GM12878 (cell line): Measurements from ENCODE around the gene PITPNC1. TPM values are rescaled to one million over a fixed set of nuclear protein-coding genes. Genes with fewer than 3 reads are reported as not detected.

Experiments used
- ATAC-seq: fragments of 200-7000 bp; cut with Tn5 transposase; 3 replicates; pipeline ENCODE4 v1.9.1; 2020; ENCODE audit warnings: mild to moderate bottlenecking, moderate library complexity
- BruUV-seq: library from RNA; stranded (reverse); fragments of 400-500 nt; replicated peaks from 2 replicates; lab custom pipeline; 2021; lab: Mats Ljungman, UMichigan
- CTCF ChIA-PET: fragments of 300-600 bp; sonication (Branson Sonifier 250); formaldehyde crosslinking; extraction: SDS; loops from one replicate; lab custom pipeline; 2021; ENCODE audit warnings: inconsistent platforms; lab: Yijun Ruan, JAX
- POLR2A ChIA-PET: fragments of 350-600 bp; formaldehyde crosslinking; extraction: SDS; loops from one replicate; lab custom pipeline; 2021; ENCODE audit warnings: inconsistent platforms; lab: Charles Lee
- RAD21 ChIA-PET: fragments of 300-600 bp; sonication (Branson Sonifier 250); formaldehyde crosslinking; loops from one replicate; lab custom pipeline; 2023; ENCODE audit warnings: antibody characterized with exemption; ENCODE audit not compliant: unreplicated experiment; lab: Charles Lee
- SMC1A ChIA-PET: fragments of 300-600 bp; sonication (Branson Sonifier 250); formaldehyde crosslinking; loops from one replicate; lab custom pipeline; 2023; ENCODE audit not compliant: unreplicated experiment, uncharacterized antibody; lab: Charles Lee
- DNase-seq: peaks from one replicate; pipeline ENCODE4 v3.0.0-alpha.2; 2011; ENCODE audit warnings: low read depth, low spot score
- FAIRE-seq: peaks from 3 replicates; lab custom pipeline; 2011; peaks lifted over from hg19 to GRCh38; lab: Jason Lieb, UNC
- H2AFZ ChIP-seq: 2 replicates; pipeline ENCODE4 v1.6.0; 2011; ENCODE audit warnings: low read depth, low read length, control low read depth; ENCODE audit not compliant: control insufficient read depth
- H3K27ac ChIP-seq: 2 replicates; pipeline ENCODE4 v1.5.1; 2011; ENCODE audit warnings: control low read depth; ENCODE audit not compliant: control insufficient read depth, insufficient read depth
- H3K27me3 ChIP-seq, 2 experiments: replicated peaks in 1 of 2; 2 replicates each; pipeline versions ENCODE4 v1.6.0 to v1.6.1; 2011; ENCODE audit warnings: low read length in 1 of 2; ENCODE audit not compliant: control insufficient read depth in 2 of 2, insufficient read depth in 2 of 2
- H3K36me3 ChIP-seq, 2 experiments: 2 replicates each; pipeline ENCODE4 v1.5.1; 2011; ENCODE audit warnings: low read length in 1 of 2; ENCODE audit not compliant: control insufficient read depth in 2 of 2, insufficient read depth in 2 of 2
- H3K4me1 ChIP-seq: 2 replicates; pipeline ENCODE4 v1.6.1; 2011; ENCODE audit warnings: mild to moderate bottlenecking, low read length, moderate library complexity, mixed read lengths; ENCODE audit not compliant: control insufficient read depth, insufficient read depth
- H3K4me2 ChIP-seq: 2 replicates; pipeline ENCODE4 v1.6.0; 2011; ENCODE audit warnings: control low read depth; ENCODE audit not compliant: control insufficient read depth, insufficient read depth
- H3K4me3 ChIP-seq: fragments of 200-600 bp; sonication (generic); 2 replicates; pipeline ENCODE4 v1.5.1; 2016
- H3K79me2 ChIP-seq: 2 replicates; pipeline ENCODE4 v1.6.0; 2011; ENCODE audit warnings: low read length; ENCODE audit not compliant: control insufficient read depth, insufficient read depth
- H3K9ac ChIP-seq: 2 replicates; pipeline ENCODE4 v1.8.0; 2011; ENCODE audit warnings: low read length, control low read depth, mixed read lengths; ENCODE audit not compliant: control insufficient read depth, insufficient read depth
- H3K9me3 ChIP-seq: replicated peaks from 3 replicates; pipeline ENCODE4 v1.5.1; 2011; ENCODE audit warnings: mild to moderate bottlenecking, low read length; ENCODE audit not compliant: control insufficient read depth, insufficient read depth
- H4K20me1 ChIP-seq: 2 replicates; pipeline ENCODE4 v1.6.0; 2011; ENCODE audit not compliant: control insufficient read depth, insufficient read depth
- ASH2L ChIP-seq: fragments of 300-600, 200-600 bp; sonication (generic); IDR thresholded peaks from 2 replicates; pipeline ENCODE4 v1.6.1; 2017; ENCODE audit warnings: low read depth, mild to moderate bottlenecking, borderline replicate concordance
- CHD4 ChIP-seq: fragments of 200-600 bp; sonication (generic); IDR thresholded peaks from 2 replicates; pipeline ENCODE4 v1.6.1; 2016; ENCODE audit warnings: mild to moderate bottlenecking
- EZH2 ChIP-seq: IDR thresholded peaks from 2 replicates; pipeline ENCODE4 v1.6.1; 2012; ENCODE audit warnings: low read depth, mild to moderate bottlenecking, control low read depth, inconsistent platforms, low read length, borderline replicate concordance; ENCODE audit not compliant: control insufficient read depth
- MEF2B ChIP-seq: fragments of 450-650 bp; IDR thresholded peaks from 2 replicates; pipeline ENCODE4 v1.6.1; 2018; ENCODE audit warnings: mild to moderate bottlenecking, moderate library complexity; ENCODE audit not compliant: partially characterized antibody, poor library complexity, severe bottlenecking
- MTA2 ChIP-seq: fragments of 450-650 bp; IDR thresholded peaks from 2 replicates; pipeline ENCODE4 v1.6.1; 2016; ENCODE audit warnings: low read depth, mild to moderate bottlenecking, moderate library complexity
- MTA3 ChIP-seq: IDR thresholded peaks from 2 replicates; pipeline ENCODE4 v1.6.1; 2012; ENCODE audit warnings: low read length, inconsistent platforms, borderline replicate concordance
- MXI1 ChIP-seq: fragments of 150-350 bp; IDR thresholded peaks from 2 replicates; pipeline ENCODE4 v1.6.1; 2011; ENCODE audit warnings: low read depth, mild to moderate bottlenecking, inconsistent platforms, low read length, improper control_type of control experiment
- NFYB ChIP-seq: IDR thresholded peaks from 2 replicates; pipeline ENCODE4 v1.6.1; 2011; ENCODE audit warnings: low read depth, mild to moderate bottlenecking, low read length, improper control_type of control experiment, moderate library complexity; ENCODE audit not compliant: insufficient read depth
- RB1 ChIP-seq: fragments of 450-650 bp; formaldehyde crosslinking; IDR thresholded peaks from 2 replicates; pipeline ENCODE4 v1.6.1; 2017; ENCODE audit warnings: mild to moderate bottlenecking, borderline replicate concordance
- RFX5 ChIP-seq: IDR thresholded peaks from 2 replicates; pipeline ENCODE4 v1.6.1; 2011; ENCODE audit warnings: low read depth, low read length, improper control_type of control experiment
- SIX5 ChIP-seq: IDR thresholded peaks from 2 replicates; pipeline ENCODE4 v1.6.1; 2011; ENCODE audit warnings: mild to moderate bottlenecking, low read depth, low read length, moderate library complexity; ENCODE audit not compliant: severe bottlenecking
- SP1 ChIP-seq: IDR thresholded peaks from one replicate; pipeline ENCODE4 v1.6.1; 2011; ENCODE audit warnings: low read depth, low read length
- SREBF1 ChIP-seq: IDR thresholded peaks from 2 replicates; pipeline ENCODE4 v1.6.1; 2012; ENCODE audit warnings: mild to moderate bottlenecking, low read length
- SUZ12 ChIP-seq: fragments of 200-600 bp; sonication (generic); IDR thresholded peaks from one replicate; pipeline ENCODE4 v1.6.1; 2018; ENCODE audit warnings: antibody characterized with exemption, mild to moderate bottlenecking; ENCODE audit not compliant: unreplicated experiment
- TCF3 ChIP-seq: IDR thresholded peaks from 2 replicates; pipeline ENCODE4 v1.6.1; 2012; ENCODE audit warnings: low read depth, mild to moderate bottlenecking, low read length, borderline replicate concordance; ENCODE audit not compliant: insufficient read depth
- ZBED1 ChIP-seq: IDR thresholded peaks from 2 replicates; pipeline ENCODE4 v1.6.1; 2016; ENCODE audit warnings: borderline replicate concordance
- WGBS: methylation state at CpG from one replicate; pipeline ENCODE4 v1.1.6; 2016; ENCODE audit warnings: low lambda C conversion rate; ENCODE audit not compliant: insufficient replicate concordance, insufficient coverage; ENCODE audit errors: missing lambda C conversion rate; 5-methylcytosine and 5-hydroxymethylcytosine counted together
- in situ Hi-C: fragments of 300-500 bp; cut with MboI; formaldehyde crosslinking; loops from 9 replicates; pipeline ENCODE4 v1.14.3; 2018; ENCODE audit warnings: mixed read lengths
- intact Hi-C: fragments of 100-400 bp; cut with micrococcal nuclease; formaldehyde crosslinking; loops from one replicate; pipeline ENCODE4 v1.14.2; 2022; ENCODE audit not compliant: unreplicated experiment
- polyA plus RNA-seq, 11 experiments: library from polyadenylated mRNA; depleted of rRNA in 4 of 11; unstranded in 6 of 11; stranded (reverse) in 5 of 11; fragments of >200 nt; fragmentation: Nextera tagmentation in 4 of 11; fragmentation: Illumina TruSeq in 1 of 11; extraction: Ambion mirVana in 4 of 11; extraction: Trizol in 1 of 11; gene quantifications; 1 replicate in 1 of 11; 2 replicates in 10 of 11; pipeline versions ENCODE4 v1.2.1 to v1.2.3, GENCODE V29; 2011 to 2016; ENCODE audit warnings: inconsistent platforms in 2 of 11, missing spikeins in 2 of 11, low read depth in 1 of 11
- total RNA-seq, 4 experiments: library from RNA; depleted of rRNA in 3 of 4; stranded (reverse); fragments of >200 nt in 3 of 4; fragmentation: Illumina TruSeq in 1 of 4; extraction: Trizol in 1 of 4; gene quantifications; 2 replicates each; pipeline versions ENCODE4 v1.2.1 to v1.2.3, GENCODE V29; 2013 to 2021
- TF ChIP-seq, protein P1 (sequence below): fragments of 450-650 bp; IDR thresholded peaks from 2 replicates; pipeline ENCODE4 v1.6.1; 2017; ENCODE audit warnings: borderline replicate concordance
- TF ChIP-seq, protein P2 (sequence below): IDR thresholded peaks from 2 replicates; pipeline ENCODE4 v1.6.1; 2011; ENCODE audit warnings: mild to moderate bottlenecking, low read depth, low read length, moderate library complexity; ENCODE audit not compliant: insufficient replicate concordance
- TF ChIP-seq, protein P3 (sequence below): IDR thresholded peaks from 2 replicates; pipeline ENCODE4 v1.6.1; 2012; ENCODE audit warnings: low read depth, low read length, improper control_type of control experiment
- TF ChIP-seq, protein P4 (sequence below): IDR thresholded peaks from 2 replicates; pipeline ENCODE4 v1.6.1; 2012; ENCODE audit warnings: low read length, inconsistent platforms

The PITPNC1 gene
- total and polyA plus RNA-seq, 10 of the 15 experiments (the other 5 are each of a cell fraction or from before 2014, with no cell fraction given): 12.2 to 62.4 (median 47.3) TPM

DNA sequence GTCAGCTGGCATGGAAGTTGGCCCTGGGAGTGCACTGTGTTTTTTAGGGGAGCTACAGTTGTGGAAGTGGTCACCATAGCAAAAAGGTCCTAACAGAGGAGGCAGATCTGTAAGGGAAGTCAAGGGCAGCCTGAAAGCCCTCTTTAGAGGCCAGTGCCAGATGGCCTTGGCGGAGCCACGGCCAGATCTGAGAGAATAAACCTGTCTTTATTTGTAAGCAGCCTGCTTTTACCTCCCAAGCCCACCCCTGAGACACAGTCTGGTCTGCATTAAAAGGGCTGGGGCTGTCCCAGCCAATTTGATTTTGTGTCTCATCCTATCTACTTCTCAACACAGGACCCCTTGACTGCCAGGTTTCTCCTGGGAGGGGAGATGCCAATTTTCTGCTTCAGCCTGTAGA, 289.6 kb downstream of the PITPNC1 start (continued):
- TF ChIP-seq, protein P1, sequence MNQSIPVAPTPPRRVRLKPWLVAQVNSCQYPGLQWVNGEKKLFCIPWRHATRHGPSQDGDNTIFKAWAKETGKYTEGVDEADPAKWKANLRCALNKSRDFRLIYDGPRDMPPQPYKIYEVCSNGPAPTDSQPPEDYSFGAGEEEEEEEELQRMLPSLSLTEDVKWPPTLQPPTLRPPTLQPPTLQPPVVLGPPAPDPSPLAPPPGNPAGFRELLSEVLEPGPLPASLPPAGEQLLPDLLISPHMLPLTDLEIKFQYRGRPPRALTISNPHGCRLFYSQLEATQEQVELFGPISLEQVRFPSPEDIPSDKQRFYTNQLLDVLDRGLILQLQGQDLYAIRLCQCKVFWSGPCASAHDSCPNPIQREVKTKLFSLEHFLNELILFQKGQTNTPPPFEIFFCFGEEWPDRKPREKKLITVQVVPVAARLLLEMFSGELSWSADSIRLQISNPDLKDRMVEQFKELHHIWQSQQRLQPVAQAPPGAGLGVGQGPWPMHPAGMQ: no peak
- TF ChIP-seq, protein P2, sequence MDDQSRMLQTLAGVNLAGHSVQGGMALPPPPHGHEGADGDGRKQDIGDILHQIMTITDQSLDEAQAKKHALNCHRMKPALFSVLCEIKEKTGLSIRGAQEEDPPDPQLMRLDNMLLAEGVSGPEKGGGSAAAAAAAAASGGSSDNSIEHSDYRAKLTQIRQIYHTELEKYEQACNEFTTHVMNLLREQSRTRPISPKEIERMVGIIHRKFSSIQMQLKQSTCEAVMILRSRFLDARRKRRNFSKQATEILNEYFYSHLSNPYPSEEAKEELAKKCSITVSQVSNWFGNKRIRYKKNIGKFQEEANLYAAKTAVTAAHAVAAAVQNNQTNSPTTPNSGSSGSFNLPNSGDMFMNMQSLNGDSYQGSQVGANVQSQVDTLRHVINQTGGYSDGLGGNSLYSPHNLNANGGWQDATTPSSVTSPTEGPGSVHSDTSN: no peak
- TF ChIP-seq TCF3: no peak
- TF ChIP-seq ZBED1: no peak
- TF ChIP-seq RFX5: no peak
- TF ChIP-seq EZH2: no peak
- no peak for TF ChIP-seq SIX5

DNA sequence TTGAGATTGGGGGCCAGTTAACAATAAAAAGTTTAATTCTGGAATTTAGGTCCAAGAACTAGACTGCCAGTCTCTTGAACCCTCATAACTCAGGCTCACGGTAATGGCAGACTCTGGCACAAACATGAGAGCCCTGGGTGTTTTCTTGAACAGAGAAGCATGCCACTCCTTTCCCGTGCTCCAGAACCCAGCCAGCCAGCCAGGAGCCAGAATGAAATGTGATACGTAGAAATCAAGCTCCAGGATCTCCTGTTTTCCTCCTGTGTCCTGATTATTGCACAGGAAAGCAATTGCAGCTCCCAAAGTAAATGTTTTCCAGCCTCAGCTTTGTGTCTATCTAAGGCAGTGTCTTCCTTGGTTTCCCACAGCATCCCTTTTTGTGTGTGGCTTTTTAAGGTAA, 294.4 kb downstream of the PITPNC1 start:
- H3K4me2 ChIP-seq: no peak overlapping the region
- CTCF ChIA-PET: no interaction called here
- RAD21 ChIA-PET: interaction anchor here (1.0 kb wide), 1 partner anchor 297 kb away, joined by 3 read pairs; no protein-coding TSS in a partner anchor
- ATAC-seq: no peak
- no peak overlapping the region for H3K9ac ChIP-seq
- H4K20me1 ChIP-seq: no peaks in the 10 kb centered on the region
- BruUV-seq: no TSS peak
- no peaks in the 10 kb centered on the region for H3K79me2 ChIP-seq
- H2AFZ ChIP-seq: no peak overlapping the region
- H3K36me3 ChIP-seq: peaks cover 4 to 11% of the 10 kb centered on the region in 2 experiments
- intact Hi-C loops: no loop called here
- peaks cover 7% of the 10 kb centered on the region; the same call in 1 of the 2 replicates for H3K4me1 ChIP-seq
- no peak overlapping the region for H3K27ac ChIP-seq
- H3K27me3 ChIP-seq: no peaks in the 10 kb centered on the region
- H3K9me3 ChIP-seq: no peaks in the 10 kb centered on the region; the same call in 2 of the 3 replicates
- H3K4me3 ChIP-seq: no peak overlapping the region
- SMC1A ChIA-PET: interaction anchor here (0.9 to 1.8 kb wide), 5 partner anchors 12 to 63 kb away, joined by 3 to 5 read pairs (median 3); no protein-coding TSS in a partner anchor
- no peak for DNase-seq
- 57% methylated on average over 3 of the region's 3 CpGs for WGBS
- no peak for FAIRE-seq
- in situ Hi-C loops: no loop called here
- POLR2A ChIA-PET: interaction anchor here (0.6 kb wide), 1 partner anchor 20 kb away, joined by 3 read pairs; no protein-coding TSS in a partner anchor
- TF ChIP-seq, protein P3, sequence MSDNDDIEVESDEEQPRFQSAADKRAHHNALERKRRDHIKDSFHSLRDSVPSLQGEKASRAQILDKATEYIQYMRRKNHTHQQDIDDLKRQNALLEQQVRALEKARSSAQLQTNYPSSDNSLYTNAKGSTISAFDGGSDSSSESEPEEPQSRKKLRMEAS: no peak
- TF ChIP-seq MTA3: no peak
- no peak for TF ChIP-seq EZH2
- TF ChIP-seq MXI1: no peak
- TF ChIP-seq RB1: no peak
- no peak for TF ChIP-seq CHD4
- TF ChIP-seq MTA2: no peak
- TF ChIP-seq MEF2B: no peak
- no peak for TF ChIP-seq SUZ12
- no peak for TF ChIP-seq RFX5
- no peak for TF ChIP-seq SREBF1
- no peak for TF ChIP-seq ASH2L
- TF ChIP-seq NFYB: no peak
- no peak for TF ChIP-seq SP1
- TF ChIP-seq, protein P4, sequence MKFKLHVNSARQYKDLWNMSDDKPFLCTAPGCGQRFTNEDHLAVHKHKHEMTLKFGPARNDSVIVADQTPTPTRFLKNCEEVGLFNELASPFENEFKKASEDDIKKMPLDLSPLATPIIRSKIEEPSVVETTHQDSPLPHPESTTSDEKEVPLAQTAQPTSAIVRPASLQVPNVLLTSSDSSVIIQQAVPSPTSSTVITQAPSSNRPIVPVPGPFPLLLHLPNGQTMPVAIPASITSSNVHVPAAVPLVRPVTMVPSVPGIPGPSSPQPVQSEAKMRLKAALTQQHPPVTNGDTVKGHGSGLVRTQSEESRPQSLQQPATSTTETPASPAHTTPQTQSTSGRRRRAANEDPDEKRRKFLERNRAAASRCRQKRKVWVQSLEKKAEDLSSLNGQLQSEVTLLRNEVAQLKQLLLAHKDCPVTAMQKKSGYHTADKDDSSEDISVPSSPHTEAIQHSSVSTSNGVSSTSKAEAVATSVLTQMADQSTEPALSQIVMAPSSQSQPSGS: no peak
